ENCODE measurements around the gene TAS1R1. TPM values are rescaled to one million over a fixed set of nuclear protein-coding genes. Genes with fewer than 3 reads are reported as not detected.

Gene TAS1R1
- total and polyA plus RNA-seq, 9 of the 15 experiments (the other 6 are each of a cell fraction or from before 2014, with no cell fraction given), result 0.06 TPM; not detected in 8

DNA sequence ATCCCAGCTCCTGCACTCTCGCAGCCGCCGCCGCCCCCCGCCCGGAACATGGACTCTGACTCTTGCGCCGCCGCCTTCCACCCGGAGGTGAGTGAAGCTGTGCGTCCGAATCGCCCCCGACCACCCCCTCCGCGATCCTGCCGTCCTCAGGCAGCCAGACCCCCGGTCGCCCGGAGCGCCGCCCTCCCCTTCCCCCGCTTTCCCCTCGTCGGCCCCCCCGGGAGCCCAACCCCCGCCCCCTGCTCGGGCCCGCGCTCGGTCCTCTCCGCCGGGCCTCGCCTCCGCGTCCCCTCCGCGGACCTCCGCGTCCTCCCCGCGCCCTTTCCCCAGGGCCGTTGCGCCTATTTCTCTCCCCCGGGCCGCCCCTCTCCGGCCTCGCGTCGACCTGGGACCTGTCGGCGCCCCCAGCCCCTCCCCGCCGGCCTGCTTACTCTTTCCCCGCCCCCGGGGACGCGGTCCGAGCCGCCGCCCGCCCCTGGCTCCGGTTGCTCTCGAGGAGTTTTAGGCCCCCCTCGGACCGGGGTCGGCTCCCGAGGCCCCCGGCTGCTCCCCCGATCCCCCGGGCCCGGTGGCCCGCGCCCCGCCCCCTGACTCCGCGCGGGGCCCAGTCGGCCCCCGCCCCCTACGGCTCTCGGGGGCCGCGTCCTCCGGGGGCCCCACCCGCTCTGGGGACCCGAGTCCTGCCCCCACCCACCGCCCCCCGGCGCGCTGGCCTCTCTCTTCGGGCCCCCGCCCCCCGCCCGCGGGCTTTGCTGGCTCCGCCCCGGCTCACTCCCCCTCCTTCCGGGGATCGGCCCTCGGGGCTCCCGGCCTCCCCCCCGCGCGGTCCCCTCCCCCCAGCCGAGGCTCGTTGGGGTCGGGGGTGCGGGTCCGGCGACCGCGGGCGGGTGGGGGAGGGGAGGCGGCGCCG, 59.2 kb downstream of the TAS1R1 start (continued):
- TF ChIP-seq, protein P1, sequence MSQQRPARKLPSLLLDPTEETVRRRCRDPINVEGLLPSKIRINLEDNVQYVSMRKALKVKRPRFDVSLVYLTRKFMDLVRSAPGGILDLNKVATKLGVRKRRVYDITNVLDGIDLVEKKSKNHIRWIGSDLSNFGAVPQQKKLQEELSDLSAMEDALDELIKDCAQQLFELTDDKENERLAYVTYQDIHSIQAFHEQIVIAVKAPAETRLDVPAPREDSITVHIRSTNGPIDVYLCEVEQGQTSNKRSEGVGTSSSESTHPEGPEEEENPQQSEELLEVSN (IDR thresholded peaks at IDR 0.05; ENCODE audit: borderline replicate concordance in 1 of 2, extremely low read depth in 1 of 2, insufficient read depth in 1 of 2, insufficient read length in 1 of 2, low read depth in 1 of 2, low read length in 1 of 2, poor library complexity in 1 of 2, severe bottlenecking in 1 of 2), result peak in 1 of 2 experiments; percentile 13
- no peak for TF ChIP-seq GABPB2 (CRISPR knock-in tag; conservative IDR thresholded peaks at IDR 0.05)
- no peak for TF ChIP-seq RHOXF2B (CRISPR knock-in tag; conservative IDR thresholded peaks at IDR 0.05)
- TF ChIP-seq ZNF76 (CRISPR knock-in tag; IDR thresholded peaks at IDR 0.05; ENCODE audit: borderline replicate concordance), result no peak
- no peak for TF ChIP-seq NCOA4 (IDR thresholded peaks at IDR 0.05; ENCODE audit: partially characterized antibody)
- no peak for TF ChIP-seq BRD4 (IDR thresholded peaks at IDR 0.05)
- no peak for TF ChIP-seq NFRKB (IDR thresholded peaks at IDR 0.05; ENCODE audit: low read depth)
- TF ChIP-seq, protein P2, sequence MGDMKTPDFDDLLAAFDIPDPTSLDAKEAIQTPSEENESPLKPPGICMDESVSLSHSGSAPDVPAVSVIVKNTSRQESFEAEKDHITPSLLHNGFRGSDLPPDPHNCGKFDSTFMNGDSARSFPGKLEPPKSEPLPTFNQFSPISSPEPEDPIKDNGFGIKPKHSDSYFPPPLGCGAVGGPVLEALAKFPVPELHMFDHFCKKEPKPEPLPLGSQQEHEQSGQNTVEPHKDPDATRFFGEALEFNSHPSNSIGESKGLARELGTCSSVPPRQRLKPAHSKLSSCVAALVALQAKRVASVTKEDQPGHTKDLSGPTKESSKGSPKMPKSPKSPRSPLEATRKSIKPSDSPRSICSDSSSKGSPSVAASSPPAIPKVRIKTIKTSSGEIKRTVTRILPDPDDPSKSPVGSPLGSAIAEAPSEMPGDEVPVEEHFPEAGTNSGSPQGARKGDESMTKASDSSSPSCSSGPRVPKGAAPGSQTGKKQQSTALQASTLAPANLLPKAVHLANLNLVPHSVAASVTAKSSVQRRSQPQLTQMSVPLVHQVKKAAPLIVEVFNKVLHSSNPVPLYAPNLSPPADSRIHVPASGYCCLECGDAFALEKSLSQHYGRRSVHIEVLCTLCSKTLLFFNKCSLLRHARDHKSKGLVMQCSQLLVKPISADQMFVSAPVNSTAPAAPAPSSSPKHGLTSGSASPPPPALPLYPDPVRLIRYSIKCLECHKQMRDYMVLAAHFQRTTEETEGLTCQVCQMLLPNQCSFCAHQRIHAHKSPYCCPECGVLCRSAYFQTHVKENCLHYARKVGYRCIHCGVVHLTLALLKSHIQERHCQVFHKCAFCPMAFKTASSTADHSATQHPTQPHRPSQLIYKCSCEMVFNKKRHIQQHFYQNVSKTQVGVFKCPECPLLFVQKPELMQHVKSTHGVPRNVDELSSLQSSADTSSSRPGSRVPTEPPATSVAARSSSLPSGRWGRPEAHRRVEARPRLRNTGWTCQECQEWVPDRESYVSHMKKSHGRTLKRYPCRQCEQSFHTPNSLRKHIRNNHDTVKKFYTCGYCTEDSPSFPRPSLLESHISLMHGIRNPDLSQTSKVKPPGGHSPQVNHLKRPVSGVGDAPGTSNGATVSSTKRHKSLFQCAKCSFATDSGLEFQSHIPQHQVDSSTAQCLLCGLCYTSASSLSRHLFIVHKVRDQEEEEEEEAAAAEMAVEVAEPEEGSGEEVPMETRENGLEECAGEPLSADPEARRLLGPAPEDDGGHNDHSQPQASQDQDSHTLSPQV (IDR thresholded peaks at IDR 0.05), result no peak
- no peak for TF ChIP-seq RCOR1 (IDR thresholded peaks at IDR 0.05; ENCODE audit: borderline replicate concordance in 1 of 2, low read depth in 2 of 2, low read length in 2 of 2)
- no peak for TF ChIP-seq SMAD4 (CRISPR knock-in tag; conservative IDR thresholded peaks at IDR 0.05)
- TF ChIP-seq ZBTB17 (CRISPR knock-in tag; IDR thresholded peaks at IDR 0.05), result no peak
- no peak for TF ChIP-seq ZNF12 (CRISPR knock-in tag; IDR thresholded peaks at IDR 0.05)
- no peak for TF ChIP-seq DNMT1 (IDR thresholded peaks at IDR 0.05)
- TF ChIP-seq ZNF436 (CRISPR knock-in tag; IDR thresholded peaks at IDR 0.05), result no peak
- no peak for TF ChIP-seq TCFL5 (CRISPR knock-in tag; conservative IDR thresholded peaks at IDR 0.05)
- no peak for TF ChIP-seq ZNF324 (CRISPR knock-in tag; IDR thresholded peaks at IDR 0.05)
- TF ChIP-seq POLR3G (IDR thresholded peaks at IDR 0.05; ENCODE audit: extremely low read depth, insufficient read length, insufficient replicate concordance), result no peak
- TF ChIP-seq FOXA3 (CRISPR knock-in tag; conservative IDR thresholded peaks at IDR 0.05 in 1 of 2, IDR thresholded peaks at IDR 0.05 in 1 of 2), result no peak
- no peak for TF ChIP-seq MECOM (CRISPR knock-in tag; IDR thresholded peaks at IDR 0.05)
- no peak for TF ChIP-seq MTF1 (CRISPR knock-in tag; IDR thresholded peaks at IDR 0.05; ENCODE audit: borderline replicate concordance)
- TF ChIP-seq, protein P3, sequence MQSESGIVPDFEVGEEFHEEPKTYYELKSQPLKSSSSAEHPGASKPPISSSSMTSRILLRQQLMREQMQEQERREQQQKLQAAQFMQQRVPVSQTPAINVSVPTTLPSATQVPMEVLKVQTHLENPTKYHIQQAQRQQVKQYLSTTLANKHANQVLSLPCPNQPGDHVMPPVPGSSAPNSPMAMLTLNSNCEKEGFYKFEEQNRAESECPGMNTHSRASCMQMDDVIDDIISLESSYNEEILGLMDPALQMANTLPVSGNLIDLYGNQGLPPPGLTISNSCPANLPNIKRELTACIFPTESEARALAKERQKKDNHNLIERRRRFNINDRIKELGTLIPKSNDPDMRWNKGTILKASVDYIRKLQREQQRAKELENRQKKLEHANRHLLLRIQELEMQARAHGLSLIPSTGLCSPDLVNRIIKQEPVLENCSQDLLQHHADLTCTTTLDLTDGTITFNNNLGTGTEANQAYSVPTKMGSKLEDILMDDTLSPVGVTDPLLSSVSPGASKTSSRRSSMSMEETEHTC (IDR thresholded peaks at IDR 0.05), result no peak
- no peak for TF ChIP-seq NRF1 (conservative IDR thresholded peaks at IDR 0.05 in 1 of 2, IDR thresholded peaks at IDR 0.05 in 1 of 2)
